ENCODE results near the gene CAPN14.
A peak's percentile ranks its signal among the peaks of the same experiment; 100 is the strongest.

CAPN14 gene

DNA sequence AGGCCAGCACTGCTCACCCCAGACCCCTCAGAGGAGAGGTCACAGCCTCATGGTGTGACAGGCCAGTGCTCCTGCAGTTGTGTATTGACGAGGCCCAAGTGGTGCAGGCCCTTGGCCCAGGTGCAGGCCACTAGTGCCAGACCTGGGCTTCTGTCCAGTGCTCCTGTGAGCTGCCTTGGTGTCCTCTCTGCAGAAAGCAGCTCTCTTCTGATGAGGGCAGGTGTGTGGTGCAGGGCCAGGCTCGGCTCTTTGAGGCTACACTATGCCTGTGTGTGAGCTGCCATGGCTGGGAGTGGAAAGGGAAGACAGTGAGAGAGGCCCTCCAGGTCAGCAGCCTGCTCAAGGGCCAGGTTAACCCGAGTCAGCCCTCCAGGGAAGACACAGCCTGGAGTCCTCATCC is 33.7 kb upstream of the CAPN14 start:
- Histone ChIP-seq H3K4me3 (ENCODE audit: low read length) (no peak overlapping the region), H2AFZ (ENCODE audit: low read length) (no peak overlapping the region), H3K27ac (ENCODE audit: low read length) (no peak overlapping the region), H3K4me2 (ENCODE audit: low read depth, low read length) (no peak overlapping the region), H3K36me3 (replicated peaks; ENCODE audit: insufficient read depth, low read length) (no peaks in the 10 kb centered on the region), H3K9me2 (replicated peaks; ENCODE audit: insufficient read depth, low read length) (no peaks in the 10 kb centered on the region), H3K27me3 (replicated peaks; ENCODE audit: insufficient read depth, low read length) (no peaks in the 10 kb centered on the region), H3K9ac (ENCODE audit: low read length) (no peak overlapping the region), H3F3A (ENCODE audit: insufficient read depth, low read length) (0 out of 2 replicates have a peak, but pooled peaks cover 3% of the 10 kb centered on the region), H3K9me3 (replicated peaks; ENCODE audit: insufficient read depth, low read length) (no peaks in the 10 kb centered on the region), H3K4me1 (ENCODE audit: low read length) (peaks cover 14% of the 10 kb centered on the region), H4K20me1 (ENCODE audit: insufficient read depth, low read length) (no peaks in the 10 kb centered on the region), H3K79me2 (ENCODE audit: low read length) (no peaks in the 10 kb centered on the region)
- no peak for DNase-seq
- no peak for TF ChIP-seq EZH2 (optimal IDR thresholded peaks at IDR 0.05; ENCODE audit: low read depth, low read length)
- TF ChIP-seq EZH2phosphoT487 (IDR thresholded peaks at IDR 0.05; ENCODE audit: low read length): no peak
- TF ChIP-seq, protein P1, sequence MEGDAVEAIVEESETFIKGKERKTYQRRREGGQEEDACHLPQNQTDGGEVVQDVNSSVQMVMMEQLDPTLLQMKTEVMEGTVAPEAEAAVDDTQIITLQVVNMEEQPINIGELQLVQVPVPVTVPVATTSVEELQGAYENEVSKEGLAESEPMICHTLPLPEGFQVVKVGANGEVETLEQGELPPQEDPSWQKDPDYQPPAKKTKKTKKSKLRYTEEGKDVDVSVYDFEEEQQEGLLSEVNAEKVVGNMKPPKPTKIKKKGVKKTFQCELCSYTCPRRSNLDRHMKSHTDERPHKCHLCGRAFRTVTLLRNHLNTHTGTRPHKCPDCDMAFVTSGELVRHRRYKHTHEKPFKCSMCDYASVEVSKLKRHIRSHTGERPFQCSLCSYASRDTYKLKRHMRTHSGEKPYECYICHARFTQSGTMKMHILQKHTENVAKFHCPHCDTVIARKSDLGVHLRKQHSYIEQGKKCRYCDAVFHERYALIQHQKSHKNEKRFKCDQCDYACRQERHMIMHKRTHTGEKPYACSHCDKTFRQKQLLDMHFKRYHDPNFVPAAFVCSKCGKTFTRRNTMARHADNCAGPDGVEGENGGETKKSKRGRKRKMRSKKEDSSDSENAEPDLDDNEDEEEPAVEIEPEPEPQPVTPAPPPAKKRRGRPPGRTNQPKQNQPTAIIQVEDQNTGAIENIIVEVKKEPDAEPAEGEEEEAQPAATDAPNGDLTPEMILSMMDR (IDR thresholded peaks at IDR 0.05; ENCODE audit: low read length): no peak

DNA sequence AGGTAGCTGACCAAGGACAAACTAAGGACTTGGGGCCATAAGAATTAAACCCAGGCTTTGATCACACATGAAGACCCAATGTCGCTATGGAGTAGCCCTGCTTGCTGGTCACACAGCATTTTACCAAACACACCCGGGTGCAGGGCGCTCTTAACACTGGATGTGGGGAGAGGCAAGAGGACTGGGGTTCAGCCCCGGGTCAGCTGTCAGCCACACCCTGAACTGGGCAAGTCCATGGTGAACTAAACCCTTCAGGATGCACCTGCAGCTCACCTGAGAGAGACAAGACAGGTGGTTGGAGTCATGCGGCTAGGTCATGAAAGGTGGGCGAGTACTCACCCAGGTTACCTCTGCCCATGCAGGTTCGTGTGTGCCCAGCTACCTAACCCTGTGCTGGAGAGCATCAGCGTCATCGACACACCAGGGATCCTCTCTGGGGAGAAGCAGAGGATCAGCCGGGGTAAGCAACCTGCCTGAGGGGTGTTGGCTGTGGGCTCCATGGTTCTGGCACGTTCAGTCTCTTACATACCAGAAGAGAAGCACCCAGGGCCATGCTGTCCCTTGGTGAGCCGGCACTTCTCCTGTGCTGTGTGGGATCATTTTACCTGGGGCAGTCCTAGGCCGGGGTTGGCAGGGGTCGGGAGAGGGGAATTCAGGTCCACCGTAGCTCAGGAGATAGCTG is 31.8 kb upstream of the CAPN14 start:
- TF ChIP-seq, protein P1 (IDR thresholded peaks at IDR 0.05; ENCODE audit: low read length): no peak
- TF ChIP-seq EZH2 (optimal IDR thresholded peaks at IDR 0.05; ENCODE audit: low read depth, low read length): no peak
- TF ChIP-seq EZH2phosphoT487 (IDR thresholded peaks at IDR 0.05; ENCODE audit: low read length): no peak
- Histone ChIP-seq H3K4me2 (ENCODE audit: low read depth, low read length) (no peak overlapping the region), H3K27ac (ENCODE audit: low read length) (no peak overlapping the region), H4K20me1 (ENCODE audit: insufficient read depth, low read length) (no peaks in the 10 kb centered on the region), H3K27me3 (replicated peaks; ENCODE audit: insufficient read depth, low read length) (no peaks in the 10 kb centered on the region), H3F3A (ENCODE audit: insufficient read depth, low read length) (no peaks in the 10 kb centered on the region), H3K4me1 (ENCODE audit: low read length) (peaks cover 6% of the 10 kb centered on the region; the same call in 1 of the 2 replicates), H3K9me3 (replicated peaks; ENCODE audit: insufficient read depth, low read length) (no peaks in the 10 kb centered on the region), H3K79me2 (ENCODE audit: low read length) (no peaks in the 10 kb centered on the region), H2AFZ (ENCODE audit: low read length) (no peak overlapping the region), H3K9me2 (replicated peaks; ENCODE audit: insufficient read depth, low read length) (no peaks in the 10 kb centered on the region), H3K36me3 (replicated peaks; ENCODE audit: insufficient read depth, low read length) (no peaks in the 10 kb centered on the region), H3K9ac (ENCODE audit: low read length) (no peak overlapping the region), H3K4me3 (ENCODE audit: low read length) (no peak overlapping the region)
- DNase-seq: peak; percentile 14

DNA sequence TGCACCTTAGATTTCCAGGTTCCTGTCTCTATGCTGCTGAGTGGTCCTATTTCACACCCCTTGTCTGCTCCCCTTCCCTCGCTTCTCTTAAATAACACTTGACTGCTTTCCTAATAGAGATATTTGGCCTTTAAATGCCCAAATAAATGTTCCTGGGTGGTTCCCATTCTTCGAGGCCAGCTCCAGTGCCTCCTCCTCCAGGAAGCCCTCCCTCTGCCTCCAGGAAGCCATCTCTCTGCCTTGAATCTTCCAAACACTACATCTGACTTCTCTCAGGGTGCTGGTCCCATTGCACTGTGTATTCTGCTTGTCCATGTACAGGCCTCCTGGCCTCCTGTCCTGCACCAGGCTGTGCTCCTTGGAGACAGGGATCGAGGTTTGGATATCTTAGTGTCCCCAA is 30.8 kb upstream of the CAPN14 start:
- Histone ChIP-seq H3F3A (ENCODE audit: insufficient read depth, low read length) (no peaks in the 10 kb centered on the region), H3K27ac (ENCODE audit: low read length) (no peak overlapping the region), H3K4me2 (ENCODE audit: low read depth, low read length) (no peak overlapping the region), H3K4me3 (ENCODE audit: low read length) (no peak overlapping the region), H3K9me3 (replicated peaks; ENCODE audit: insufficient read depth, low read length) (no peaks in the 10 kb centered on the region), H3K27me3 (replicated peaks; ENCODE audit: insufficient read depth, low read length) (no peaks in the 10 kb centered on the region), H3K36me3 (replicated peaks; ENCODE audit: insufficient read depth, low read length) (no peaks in the 10 kb centered on the region), H3K4me1 (ENCODE audit: low read length) (peaks cover 6% of the 10 kb centered on the region; the same call in 1 of the 2 replicates), H2AFZ (ENCODE audit: low read length) (no peak overlapping the region), H3K79me2 (ENCODE audit: low read length) (no peaks in the 10 kb centered on the region), H3K9ac (ENCODE audit: low read length) (no peak overlapping the region), H3K9me2 (replicated peaks; ENCODE audit: insufficient read depth, low read length) (no peaks in the 10 kb centered on the region), H4K20me1 (ENCODE audit: insufficient read depth, low read length) (no peaks in the 10 kb centered on the region)
- TF ChIP-seq, protein P1 (IDR thresholded peaks at IDR 0.05; ENCODE audit: low read length): no peak
- no peak for TF ChIP-seq EZH2phosphoT487 (IDR thresholded peaks at IDR 0.05; ENCODE audit: low read length)
- no peak for TF ChIP-seq EZH2 (optimal IDR thresholded peaks at IDR 0.05; ENCODE audit: low read depth, low read length)
- no peak for DNase-seq

Measured in MM.1S (cell line).